ENCODE data around the gene RELN. TPM values are rescaled to one million over a fixed set of nuclear protein-coding genes. Genes with fewer than 3 reads are reported as not detected.
"Not testable (repeated sequence)": the region's sequence is repeated elsewhere in the genome, so short reads cannot be mapped to it uniquely, and the experiment has no call there.

Gene RELN
- total RNA-seq, 2 experiments from 2014 or later = not detected

GRCh38 chr7:103532955-103533354 lies 456.5 kb downstream of the RELN start:
- no peaks in the 10 kb centered on the region for H3K4me1 Mint-ChIP-seq
- no peak overlapping the region for H3K27ac Mint-ChIP-seq
- ATAC-seq (ENCODE audit: low read depth) (no peak), DNase-seq (no peak)
- POLR2A ChIA-PET = no interaction called here
- H3K4me3 Mint-ChIP-seq = no peak overlapping the region
- H3K27me3 Mint-ChIP-seq = no peaks in the 10 kb centered on the region
- no peaks in the 10 kb centered on the region for H3K9me3 Mint-ChIP-seq
- no peaks in the 10 kb centered on the region for H3K36me3 Mint-ChIP-seq

GRCh38 chr7:103528152-103528551 lies 461.3 kb downstream of the RELN start:
- ATAC-seq (ENCODE audit: low read depth) = no peak
- no peak overlapping the region for H3K27ac Mint-ChIP-seq

GRCh38 chr7:103525937-103526336 lies 463.5 kb downstream of the RELN start:
- DNase-seq (no peak), ATAC-seq (ENCODE audit: low read depth) (no peak)
- POLR2A ChIA-PET = no interaction called here
- Mint-ChIP-seq H3K4me3 (no peak overlapping the region), H3K9me3 (no peaks in the 10 kb centered on the region), H3K27ac (no peak overlapping the region), H3K27me3 (peaks cover 6% of the 10 kb centered on the region), H3K4me1 (no peaks in the 10 kb centered on the region), H3K36me3 (no peaks in the 10 kb centered on the region)

More at GRCh38 chr7:103528152-103528551, 461.3 kb downstream of the RELN start:
- Mint-ChIP-seq H3K4me1 (no peaks in the 10 kb centered on the region), H3K4me3 (no peak overlapping the region), H3K9me3 (no peaks in the 10 kb centered on the region), H3K27me3 (peaks cover 6% of the 10 kb centered on the region), H3K36me3 (no peaks in the 10 kb centered on the region)
- DNase-seq = no peak
- POLR2A ChIA-PET = no interaction called here

DNA sequence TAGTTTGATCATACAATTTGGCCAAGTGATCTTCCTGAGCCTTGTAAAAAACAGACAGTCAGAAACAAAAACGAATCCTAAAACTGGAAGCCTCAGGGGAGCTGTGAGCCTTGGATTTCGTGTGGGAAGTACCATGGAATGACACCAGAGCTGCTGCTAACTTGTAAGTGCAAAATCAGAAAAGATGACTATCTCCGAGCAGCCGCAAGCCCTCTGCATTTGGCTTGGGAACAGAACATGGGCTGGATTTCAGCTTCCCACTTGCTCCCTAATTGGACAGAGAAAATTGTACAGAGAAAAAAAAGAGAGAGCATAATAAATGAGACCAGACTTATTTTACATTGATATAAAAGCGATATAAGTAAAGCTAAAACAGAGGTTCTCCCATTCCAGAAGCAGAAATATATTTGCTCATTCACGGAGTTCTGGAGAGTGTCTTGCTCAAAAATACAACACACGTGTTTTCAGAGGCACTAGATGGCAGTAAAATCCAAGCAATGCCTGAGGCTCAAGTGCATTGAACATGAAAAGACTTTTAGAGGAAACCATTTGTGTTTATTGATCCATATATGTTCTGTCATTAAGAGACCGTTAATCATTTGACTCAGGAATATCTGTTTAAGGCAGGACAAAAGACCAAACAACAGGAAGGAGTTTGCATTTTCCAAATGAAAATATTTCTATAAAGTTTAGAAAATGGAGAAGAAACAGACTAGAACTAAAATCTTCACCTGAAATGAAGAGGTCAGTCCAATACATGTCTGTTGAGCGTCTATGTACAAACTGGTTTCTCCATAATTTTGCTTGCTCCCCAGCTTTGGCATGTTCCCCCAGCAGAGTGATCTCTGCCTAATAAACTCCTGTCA lies 465.2 kb downstream of the RELN start:
- H3K9me3 Mint-ChIP-seq = no peaks in the 10 kb centered on the region
- ATAC-seq (ENCODE audit: low read depth) = no peak
- no peak overlapping the region for H3K4me3 Mint-ChIP-seq
- no peaks in the 10 kb centered on the region for H3K36me3 Mint-ChIP-seq
- H3K27ac Mint-ChIP-seq = no peak overlapping the region
- POLR2A ChIA-PET = no interaction called here
- no peak for DNase-seq
- peaks cover 6% of the 10 kb centered on the region for H3K27me3 Mint-ChIP-seq
- H3K4me1 Mint-ChIP-seq = no peaks in the 10 kb centered on the region

- no peak overlapping the region for H3K27ac Mint-ChIP-seq
- DNase-seq = no peak
- no peaks in the 10 kb centered on the region for H3K4me1 Mint-ChIP-seq
- H3K36me3 Mint-ChIP-seq = no peaks in the 10 kb centered on the region
- POLR2A ChIA-PET = no interaction called here
- no peak overlapping the region for H3K4me3 Mint-ChIP-seq
- peaks cover 6% of the 10 kb centered on the region for H3K27me3 Mint-ChIP-seq
- H3K9me3 Mint-ChIP-seq = no peaks in the 10 kb centered on the region
- no peak for ATAC-seq (ENCODE audit: low read depth)
Measured at GRCh38 chr7:103521937-103522336, 467.5 kb downstream of the RELN start.

GRCh38 chr7:103504505-103505135 lies 484.8 kb downstream of the RELN start:
- no peak for ATAC-seq (ENCODE audit: low read depth)
- no peaks in the 10 kb centered on the region for H3K9me3 Mint-ChIP-seq
- no peaks in the 10 kb centered on the region for H3K36me3 Mint-ChIP-seq
- H3K4me1 Mint-ChIP-seq = no peaks in the 10 kb centered on the region
- no peak for DNase-seq
- H3K27me3 Mint-ChIP-seq = no peaks in the 10 kb centered on the region
- H3K27ac Mint-ChIP-seq = no peak overlapping the region
- POLR2A ChIA-PET = no interaction called here
- no peak overlapping the region for H3K4me3 Mint-ChIP-seq

- no peak for ATAC-seq (ENCODE audit: low read depth)
- POLR2A ChIA-PET = no interaction called here
- no peaks in the 10 kb centered on the region for H3K9me3 Mint-ChIP-seq
- no peak overlapping the region for H3K27ac Mint-ChIP-seq
- no peaks in the 10 kb centered on the region for H3K36me3 Mint-ChIP-seq
- no peaks in the 10 kb centered on the region for H3K4me1 Mint-ChIP-seq
- H3K27me3 Mint-ChIP-seq = peaks cover 3% of the 10 kb centered on the region
- no peak for DNase-seq
- no peak overlapping the region for H3K4me3 Mint-ChIP-seq
Measured at GRCh38 chr7:103501206-103501605, 488.3 kb downstream of the RELN start.

GRCh38 chr7:103499976-103500375 lies 489.5 kb downstream of the RELN start:
- Mint-ChIP-seq H3K9me3 (no peaks in the 10 kb centered on the region), H3K36me3 (no peaks in the 10 kb centered on the region), H3K4me1 (no peaks in the 10 kb centered on the region), H3K27me3 (peaks cover 4% of the 10 kb centered on the region), H3K27ac (no peak overlapping the region), H3K4me3 (no peak overlapping the region)
- POLR2A ChIA-PET = no interaction called here
- no peak for DNase-seq
- ATAC-seq (ENCODE audit: low read depth) = no peak

- Mint-ChIP-seq H3K4me3 (no peak overlapping the region), H3K4me1 (no peaks in the 10 kb centered on the region), H3K36me3 (no peaks in the 10 kb centered on the region), H3K27me3 (peaks cover 2% of the 10 kb centered on the region), H3K9me3 (no peaks in the 10 kb centered on the region), H3K27ac (no peak overlapping the region)
- POLR2A ChIA-PET = no interaction called here
- DNase-seq (no peak), ATAC-seq (ENCODE audit: low read depth) (no peak)
Measured at GRCh38 chr7:103487419-103487818, 502.0 kb downstream of the RELN start.

GRCh38 chr7:103486873-103487272 lies 502.6 kb downstream of the RELN start:
- H3K9me3 Mint-ChIP-seq; DNase-seq; H3K27me3 Mint-ChIP-seq; H3K4me3 Mint-ChIP-seq; H3K36me3 Mint-ChIP-seq; POLR2A ChIA-PET; H3K4me1 Mint-ChIP-seq; H3K27ac Mint-ChIP-seq; ATAC-seq (ENCODE audit: low read depth): not testable (repeated sequence)

DNA sequence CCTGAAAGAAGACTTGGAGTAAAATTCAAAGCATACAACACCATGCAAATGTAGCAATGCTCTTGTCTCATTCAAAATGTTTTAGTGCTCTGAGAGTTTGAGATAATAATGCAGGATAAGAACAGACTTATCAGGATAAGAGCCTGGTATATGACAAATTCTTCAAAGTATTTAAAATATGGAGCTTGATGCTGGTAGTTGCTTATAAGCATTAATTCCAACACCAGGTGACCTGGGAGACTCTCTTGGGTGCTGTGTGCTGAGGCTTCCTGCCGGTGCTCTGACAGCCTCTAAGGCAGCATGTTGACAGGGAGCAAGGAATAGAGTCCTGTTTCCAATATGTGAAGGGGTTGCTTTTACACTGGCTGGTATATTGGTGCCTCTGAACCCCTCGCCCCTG lies 508.7 kb downstream of the RELN start:
- Mint-ChIP-seq H3K4me1 (no peaks in the 10 kb centered on the region), H3K27ac (no peak overlapping the region), H3K9me3 (no peaks in the 10 kb centered on the region), H3K36me3 (no peaks in the 10 kb centered on the region), H3K27me3 (peaks cover 12% of the 10 kb centered on the region), H3K4me3 (no peak overlapping the region)
- POLR2A ChIA-PET = no interaction called here
- DNase-seq (no peak), ATAC-seq (ENCODE audit: low read depth) (no peak)

GRCh38 chr7:103474956-103475355 lies 514.5 kb downstream of the RELN start:
- peaks cover 30% of the 10 kb centered on the region for H3K27me3 Mint-ChIP-seq
- no peaks in the 10 kb centered on the region for H3K9me3 Mint-ChIP-seq
- DNase-seq (no peak), ATAC-seq (ENCODE audit: low read depth) (no peak)
- no peak overlapping the region for H3K27ac Mint-ChIP-seq
- POLR2A ChIA-PET = no interaction called here
- H3K4me3 Mint-ChIP-seq = no peak overlapping the region
- H3K4me1 Mint-ChIP-seq = no peaks in the 10 kb centered on the region
- H3K36me3 Mint-ChIP-seq = no peaks in the 10 kb centered on the region

DNA sequence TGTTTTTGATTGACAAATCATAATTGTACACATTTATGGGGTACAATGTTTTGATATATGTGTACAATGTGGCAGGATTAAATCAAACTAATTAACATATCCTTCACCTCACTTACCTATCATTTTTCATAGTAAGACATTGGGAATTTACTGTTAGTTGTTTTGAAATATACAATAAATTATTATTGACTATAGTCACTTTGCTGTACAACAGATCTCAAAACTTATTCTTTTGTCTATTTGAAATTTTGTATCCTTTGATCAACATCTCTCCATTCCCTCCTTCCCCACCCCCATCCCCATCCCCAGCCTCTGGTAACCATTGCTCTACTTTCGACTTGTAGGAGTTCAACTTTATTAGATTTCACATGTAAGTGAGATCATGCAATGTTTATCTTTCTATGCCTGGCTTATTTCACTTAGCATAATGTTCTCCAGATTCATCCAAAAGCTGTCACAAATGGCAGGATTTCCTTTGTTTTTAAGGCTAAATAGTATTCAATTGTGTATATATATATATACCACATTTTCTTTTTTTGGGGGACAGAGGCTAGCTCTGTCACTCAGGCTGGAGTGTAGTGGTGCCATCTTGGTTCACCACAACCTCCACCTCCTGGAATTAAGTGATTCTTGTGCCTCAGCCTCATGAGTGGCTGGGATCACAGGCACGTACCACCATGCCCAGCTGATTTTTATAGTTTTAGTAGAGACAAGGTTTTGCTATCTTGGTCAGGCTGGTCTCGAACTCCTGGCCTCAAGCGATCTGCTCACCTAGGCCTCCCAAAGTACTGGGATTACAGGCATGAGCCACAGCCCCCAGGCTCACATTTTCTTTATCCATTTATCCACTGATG lies 520.1 kb downstream of the RELN start:
- Mint-ChIP-seq H3K27me3 (peaks cover 27% of the 10 kb centered on the region), H3K4me3 (no peak overlapping the region), H3K27ac (no peak overlapping the region), H3K36me3 (no peaks in the 10 kb centered on the region), H3K9me3 (no peaks in the 10 kb centered on the region), H3K4me1 (no peaks in the 10 kb centered on the region)
- POLR2A ChIA-PET = no interaction called here
- DNase-seq (no peak), ATAC-seq (ENCODE audit: low read depth) (no peak)

Measured in activated naive CD8-positive, alpha-beta T cell treated with anti-CD3 and anti-CD28 coated beads, Interleukin-2, amount 10 ng/mL, durations not matched to agents 7 days and 5 days (primary cell).